Measurements from ENCODE around the gene TMEM91.

TMEM91 gene

DNA sequence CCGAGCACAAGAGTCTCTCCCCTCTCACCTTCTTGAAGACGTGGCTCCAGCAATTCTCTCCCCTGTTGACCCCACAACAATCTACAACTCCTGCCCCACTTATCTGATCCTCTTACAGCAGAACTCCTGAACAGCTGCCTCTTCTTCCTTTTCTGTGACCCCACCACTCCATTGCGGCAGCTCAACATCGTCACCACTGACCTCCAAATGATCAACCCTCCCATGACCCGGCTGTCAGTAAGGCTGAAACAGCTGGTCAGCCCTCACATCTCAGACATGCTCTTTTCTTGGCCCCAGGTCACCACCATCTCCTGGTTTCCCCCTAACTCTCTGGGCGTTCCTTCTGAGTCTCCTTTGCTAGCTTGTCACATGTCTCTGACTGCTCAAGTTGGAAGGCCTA lies 19.0 kb downstream of the TMEM91 start:
- H3K9me3 Mint-ChIP-seq: no peaks in the 10 kb centered on the region
- peaks cover 3% of the 10 kb centered on the region for H3K27me3 Mint-ChIP-seq (ENCODE audit: low read depth)
- peaks cover 7% of the 10 kb centered on the region for H3K36me3 Mint-ChIP-seq (ENCODE audit: low read depth)
- H3K27ac Mint-ChIP-seq: peak overlapping the region in 1 of 3 experiments; percentile 8
- TF ChIP-seq, protein P1, sequence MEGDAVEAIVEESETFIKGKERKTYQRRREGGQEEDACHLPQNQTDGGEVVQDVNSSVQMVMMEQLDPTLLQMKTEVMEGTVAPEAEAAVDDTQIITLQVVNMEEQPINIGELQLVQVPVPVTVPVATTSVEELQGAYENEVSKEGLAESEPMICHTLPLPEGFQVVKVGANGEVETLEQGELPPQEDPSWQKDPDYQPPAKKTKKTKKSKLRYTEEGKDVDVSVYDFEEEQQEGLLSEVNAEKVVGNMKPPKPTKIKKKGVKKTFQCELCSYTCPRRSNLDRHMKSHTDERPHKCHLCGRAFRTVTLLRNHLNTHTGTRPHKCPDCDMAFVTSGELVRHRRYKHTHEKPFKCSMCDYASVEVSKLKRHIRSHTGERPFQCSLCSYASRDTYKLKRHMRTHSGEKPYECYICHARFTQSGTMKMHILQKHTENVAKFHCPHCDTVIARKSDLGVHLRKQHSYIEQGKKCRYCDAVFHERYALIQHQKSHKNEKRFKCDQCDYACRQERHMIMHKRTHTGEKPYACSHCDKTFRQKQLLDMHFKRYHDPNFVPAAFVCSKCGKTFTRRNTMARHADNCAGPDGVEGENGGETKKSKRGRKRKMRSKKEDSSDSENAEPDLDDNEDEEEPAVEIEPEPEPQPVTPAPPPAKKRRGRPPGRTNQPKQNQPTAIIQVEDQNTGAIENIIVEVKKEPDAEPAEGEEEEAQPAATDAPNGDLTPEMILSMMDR (IDR thresholded peaks at IDR 0.05; ENCODE audit: unreplicated experiment in 3 of 3): no peak
- peaks cover 41% of the 10 kb centered on the region for H3K4me1 Mint-ChIP-seq
- peak overlapping the region; percentile 68 to 77 (median 75) for H3K4me3 Mint-ChIP-seq

DNA sequence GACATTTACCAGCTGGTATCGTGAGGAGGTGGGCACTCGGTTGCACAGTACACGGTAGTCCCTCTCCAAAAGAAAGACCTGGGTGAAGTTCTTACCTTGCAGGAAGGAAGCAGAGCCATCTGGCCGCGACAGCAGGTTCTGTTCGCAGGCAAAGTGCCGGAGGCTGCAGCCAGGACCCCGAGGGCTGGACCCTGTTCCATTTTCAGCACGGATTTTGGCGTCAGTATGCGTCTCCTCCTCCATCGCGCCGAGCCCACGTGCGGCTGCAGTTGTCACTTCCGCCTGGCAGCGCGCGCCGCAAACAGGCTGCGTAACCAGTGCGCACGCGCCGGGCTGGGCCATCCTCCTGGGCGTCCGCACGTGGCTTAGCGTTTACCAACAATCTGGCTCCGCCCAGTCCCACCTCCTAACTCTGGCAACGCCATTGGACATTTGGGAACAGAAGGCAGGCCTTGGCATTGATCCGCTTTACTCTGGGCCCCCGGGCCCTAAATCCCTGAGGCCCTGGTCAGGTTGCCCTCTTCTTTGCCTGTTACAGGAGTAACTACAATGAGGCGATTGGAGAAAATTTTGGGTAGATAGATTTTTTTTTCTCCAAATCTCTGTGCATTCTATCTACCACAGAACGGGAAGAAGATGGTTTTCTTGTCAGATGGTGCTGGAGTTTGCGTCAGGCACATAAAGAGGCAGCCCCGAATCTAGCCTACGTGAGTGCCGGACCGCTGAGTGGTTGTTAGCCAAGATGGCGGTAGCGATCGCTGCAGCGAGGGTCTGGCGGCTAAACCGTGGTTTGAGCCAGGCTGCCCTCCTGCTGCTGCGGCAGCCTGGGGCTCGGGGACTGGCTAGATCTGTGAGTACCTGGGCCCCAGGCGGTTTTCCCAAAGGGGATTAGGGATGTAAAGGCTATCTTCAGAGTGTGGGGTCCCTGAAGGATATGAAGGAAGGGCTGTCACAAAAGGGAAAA lies 21.0 kb downstream of the TMEM91 start, which contains the start of the genes BCKDHA and EXOSC5:
Gene BCKDHA, plus strand, starts transcription at position 733 of the 964 bp plus-strand sequence. Its CDS starts 10 bp downstream, at position 743.
Gene EXOSC5, minus strand, starts transcription at position 274 of the 964 bp plus-strand sequence. Its CDS starts 31 bp downstream, at position 243.
- TF ChIP-seq, protein P1 (IDR thresholded peaks at IDR 0.05; ENCODE audit: unreplicated experiment in 3 of 3): no peak
- Mint-ChIP-seq H3K4me3 (peak within 1 kb of the TSS; percentile 98 to 100 (median 99)), H3K36me3 (ENCODE audit: low read depth) (peaks cover 3% of the 10 kb centered on the region), H3K27ac (peak within 1 kb of the TSS; percentile 99 to 100 (median 100)), H3K4me1 (peaks cover 41% of the 10 kb centered on the region), H3K9me3 (no peaks in the 10 kb centered on the region), H3K27me3 (ENCODE audit: low read depth) (peaks cover 3% of the 10 kb centered on the region)

DNA sequence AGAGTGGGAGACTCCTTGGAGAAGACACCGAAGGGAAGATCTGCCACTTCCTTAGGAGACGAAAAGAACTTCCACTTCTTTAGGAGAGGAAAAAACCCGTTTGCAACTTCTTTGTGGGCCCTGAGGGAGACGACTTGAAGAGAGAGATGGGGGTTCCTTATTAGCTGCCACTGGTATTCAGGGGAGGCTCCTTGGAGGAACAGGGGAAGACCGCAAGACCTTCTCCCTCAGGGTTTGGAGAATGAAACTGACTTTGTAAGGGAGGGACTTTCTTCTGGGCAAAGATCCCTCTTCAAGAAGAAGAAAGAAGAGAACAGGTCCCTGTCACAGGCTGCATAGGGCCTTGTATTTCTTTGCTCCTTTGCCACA lies 21.7 kb downstream of the TMEM91 start:
- Mint-ChIP-seq H3K36me3 (ENCODE audit: low read depth) (peaks cover 3% of the 10 kb centered on the region), H3K27me3 (ENCODE audit: low read depth) (no peaks in the 10 kb centered on the region), H3K27ac (peak overlapping the region; percentile 99 to 100 (median 100)), H3K9me3 (no peaks in the 10 kb centered on the region), H3K4me3 (peak overlapping the region; percentile 98 to 100 (median 99)), H3K4me1 (peaks cover 41% of the 10 kb centered on the region)
- TF ChIP-seq, protein P1 (IDR thresholded peaks at IDR 0.05; ENCODE audit: unreplicated experiment in 3 of 3): no peak

DNA sequence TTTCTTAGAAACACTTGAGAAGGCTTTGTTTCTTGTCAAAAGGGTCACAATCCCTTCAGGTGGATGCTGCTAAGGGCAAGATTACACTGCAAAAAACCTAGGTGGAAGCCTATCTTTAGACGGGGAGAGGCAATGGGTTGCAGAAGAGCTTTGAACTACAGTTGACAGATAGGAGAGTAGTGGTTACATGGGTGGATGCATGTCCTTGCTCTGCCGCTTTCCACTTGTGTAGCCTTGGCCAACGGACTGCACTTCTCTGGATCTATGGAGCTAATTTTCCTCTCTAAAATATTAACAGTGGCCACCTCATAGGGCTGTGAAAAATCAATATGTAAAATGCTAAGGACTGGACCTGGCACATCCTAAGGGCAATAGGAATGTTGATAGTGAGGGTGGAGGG lies 22.3 kb downstream of the TMEM91 start:
- H3K4me1 Mint-ChIP-seq: peaks cover 41% of the 10 kb centered on the region
- TF ChIP-seq, protein P1 (IDR thresholded peaks at IDR 0.05; ENCODE audit: unreplicated experiment in 3 of 3): no peak
- H3K4me3 Mint-ChIP-seq: peak overlapping the region; percentile 98 to 100 (median 99)
- peak overlapping the region; percentile 99 to 100 (median 100) for H3K27ac Mint-ChIP-seq
- H3K9me3 Mint-ChIP-seq: no peaks in the 10 kb centered on the region
- H3K36me3 Mint-ChIP-seq (ENCODE audit: low read depth): peaks cover 3% of the 10 kb centered on the region
- H3K27me3 Mint-ChIP-seq (ENCODE audit: low read depth): no peaks in the 10 kb centered on the region

DNA sequence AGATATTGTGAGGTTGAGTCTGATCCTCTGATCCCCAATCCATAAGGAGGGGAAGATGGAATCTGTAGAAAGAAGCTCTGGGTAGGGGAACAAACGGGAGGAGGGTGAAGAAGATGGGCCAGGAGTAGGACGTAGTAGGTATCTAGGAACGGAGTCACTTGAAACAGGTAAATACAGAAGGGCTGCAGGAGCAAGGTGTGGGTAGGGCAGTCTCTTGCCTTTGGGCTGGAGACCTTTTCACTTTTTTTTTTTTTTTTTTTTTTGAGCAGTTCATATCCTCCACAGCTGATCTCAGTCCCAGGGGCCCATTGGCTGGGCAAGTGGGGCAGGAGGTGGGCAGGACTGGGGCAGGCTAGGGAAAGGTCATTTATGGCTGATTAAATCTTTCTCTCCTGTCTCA lies 22.8 kb downstream of the TMEM91 start:
- Mint-ChIP-seq H3K27me3 (ENCODE audit: low read depth) (no peaks in the 10 kb centered on the region), H3K27ac (peak overlapping the region; percentile 99 to 100 (median 100)), H3K36me3 (ENCODE audit: low read depth) (peaks cover 3% of the 10 kb centered on the region), H3K9me3 (no peaks in the 10 kb centered on the region), H3K4me1 (peaks cover 41% of the 10 kb centered on the region), H3K4me3 (peak overlapping the region; percentile 98 to 100 (median 99))
- TF ChIP-seq, protein P1 (IDR thresholded peaks at IDR 0.05; ENCODE audit: unreplicated experiment in 3 of 3): no peak
